ENCODE measurements around the gene TMEM63B. TPM values are rescaled to one million over a fixed set of nuclear protein-coding genes. Genes with fewer than 3 reads are reported as not detected.

Gene TMEM63B
- total RNA-seq, 1 experiment from 2014 or later: 22.6 TPM

DNA sequence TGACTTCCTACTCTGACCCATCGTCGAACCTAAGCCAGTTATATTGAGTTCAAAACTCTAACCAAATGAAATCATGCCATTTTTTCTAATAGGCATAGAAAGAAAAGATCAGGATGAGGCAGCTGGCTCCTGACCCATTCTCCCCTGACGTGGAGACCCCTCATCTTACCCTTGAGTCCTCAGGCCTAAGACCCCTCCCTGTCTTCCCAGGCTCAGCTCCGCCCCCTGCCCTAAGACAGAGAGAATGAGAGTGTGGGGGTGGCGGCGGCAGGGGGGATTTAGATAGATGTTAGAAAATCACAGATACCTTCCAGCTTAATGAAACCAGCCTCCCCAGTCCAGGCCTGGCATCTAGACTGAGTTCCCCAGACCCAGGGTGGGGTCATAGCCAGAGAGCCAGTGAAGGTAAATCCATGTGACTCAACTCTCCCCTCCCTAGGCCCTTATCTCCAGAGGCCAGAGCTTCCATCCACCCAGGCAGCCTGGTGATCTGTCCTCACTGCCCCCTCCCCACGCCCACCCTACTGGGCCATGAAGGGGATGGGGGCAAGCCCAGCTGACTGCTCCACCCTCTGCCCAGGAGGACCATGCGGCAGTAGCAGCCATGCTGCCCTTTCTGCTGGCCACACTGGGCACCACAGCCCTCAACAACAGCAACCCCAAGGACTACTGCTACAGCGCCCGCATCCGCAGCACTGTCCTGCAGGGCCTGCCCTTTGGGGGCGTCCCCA, 6.8 kb downstream of the TMEM63B start:
- CTCF ChIA-PET: interaction anchor here (0.5 to 2.7 kb wide), 7 partner anchors 17 to 102 kb away, joined by 3 to 9 read pairs (median 4); no protein-coding TSS in a partner anchor
- Mint-ChIP-seq H3K27me3 (ENCODE audit: insufficient read depth, unreplicated experiment) (no peaks in the 10 kb centered on the region), H3K9me3 (ENCODE audit: unreplicated experiment) (no peaks in the 10 kb centered on the region), H3K27ac (ENCODE audit: low read depth, unreplicated experiment) (no peak overlapping the region), H3K4me3 (ENCODE audit: unreplicated experiment) (no peak overlapping the region), H3K36me3 (ENCODE audit: insufficient read depth, unreplicated experiment) (peaks cover 16% of the 10 kb centered on the region), H3K4me1 (ENCODE audit: insufficient read depth, unreplicated experiment) (peaks cover 22% of the 10 kb centered on the region)
- BruUV-seq (replicated peaks): no TSS peak
- POLR2A ChIA-PET: interaction anchor here (1.3 kb wide), 1 partner anchor 66 kb away, joined by 4 read pairs; no protein-coding TSS in a partner anchor
- intact Hi-C loops (cut with micrococcal nuclease): no loop called here
- no peak for DNase-seq (ENCODE audit: unreplicated experiment)
- TF ChIP-seq, protein P1, sequence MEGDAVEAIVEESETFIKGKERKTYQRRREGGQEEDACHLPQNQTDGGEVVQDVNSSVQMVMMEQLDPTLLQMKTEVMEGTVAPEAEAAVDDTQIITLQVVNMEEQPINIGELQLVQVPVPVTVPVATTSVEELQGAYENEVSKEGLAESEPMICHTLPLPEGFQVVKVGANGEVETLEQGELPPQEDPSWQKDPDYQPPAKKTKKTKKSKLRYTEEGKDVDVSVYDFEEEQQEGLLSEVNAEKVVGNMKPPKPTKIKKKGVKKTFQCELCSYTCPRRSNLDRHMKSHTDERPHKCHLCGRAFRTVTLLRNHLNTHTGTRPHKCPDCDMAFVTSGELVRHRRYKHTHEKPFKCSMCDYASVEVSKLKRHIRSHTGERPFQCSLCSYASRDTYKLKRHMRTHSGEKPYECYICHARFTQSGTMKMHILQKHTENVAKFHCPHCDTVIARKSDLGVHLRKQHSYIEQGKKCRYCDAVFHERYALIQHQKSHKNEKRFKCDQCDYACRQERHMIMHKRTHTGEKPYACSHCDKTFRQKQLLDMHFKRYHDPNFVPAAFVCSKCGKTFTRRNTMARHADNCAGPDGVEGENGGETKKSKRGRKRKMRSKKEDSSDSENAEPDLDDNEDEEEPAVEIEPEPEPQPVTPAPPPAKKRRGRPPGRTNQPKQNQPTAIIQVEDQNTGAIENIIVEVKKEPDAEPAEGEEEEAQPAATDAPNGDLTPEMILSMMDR (IDR thresholded peaks at IDR 0.05; ENCODE audit: unreplicated experiment): no peak

DNA sequence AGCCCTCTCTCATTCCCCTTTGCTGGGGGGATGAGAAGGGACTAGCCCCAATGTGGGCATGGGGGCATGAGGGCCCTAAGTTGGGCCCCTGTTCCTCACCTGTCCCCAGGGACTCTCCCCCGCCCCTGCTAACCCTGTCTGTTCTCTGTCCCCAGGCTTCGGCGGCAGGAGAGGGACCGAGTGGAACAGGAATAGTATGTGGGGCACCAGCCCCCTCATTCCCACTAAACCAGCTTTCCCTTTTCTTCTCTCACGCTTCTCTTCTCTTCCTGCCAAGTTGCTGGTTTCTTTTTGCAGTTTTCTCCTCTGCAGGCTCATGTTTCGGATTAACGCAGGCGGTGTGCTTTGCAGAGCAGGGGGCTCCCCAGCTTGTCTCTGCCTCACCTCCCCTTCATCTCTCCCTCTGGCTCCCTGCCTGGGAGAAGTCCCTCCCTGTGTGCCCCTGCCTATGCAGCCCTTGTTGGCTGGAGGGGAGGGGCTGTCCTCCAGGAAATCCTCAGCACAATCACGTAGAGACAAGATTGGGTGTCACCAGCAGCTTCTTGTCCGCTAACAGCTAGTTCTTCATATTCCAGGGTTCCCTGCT, 7.9 kb downstream of the TMEM63B start:
- Mint-ChIP-seq H3K9me3 (ENCODE audit: unreplicated experiment) (no peaks in the 10 kb centered on the region), H3K27me3 (ENCODE audit: insufficient read depth, unreplicated experiment) (no peaks in the 10 kb centered on the region), H3K36me3 (ENCODE audit: insufficient read depth, unreplicated experiment) (peaks cover 16% of the 10 kb centered on the region), H3K4me3 (ENCODE audit: unreplicated experiment) (no peak overlapping the region), H3K27ac (ENCODE audit: low read depth, unreplicated experiment) (no peak overlapping the region), H3K4me1 (ENCODE audit: insufficient read depth, unreplicated experiment) (peaks cover 22% of the 10 kb centered on the region)
- TF ChIP-seq, protein P1 (IDR thresholded peaks at IDR 0.05; ENCODE audit: unreplicated experiment): no peak
- POLR2A ChIA-PET: no interaction called here
- CTCF ChIA-PET: interaction anchor here (0.6 kb wide), 1 partner anchor 211 kb away, joined by 3 read pairs; no protein-coding TSS in a partner anchor
- intact Hi-C loops (cut with micrococcal nuclease): no loop called here
- no peak for DNase-seq (ENCODE audit: unreplicated experiment)
- no TSS peak for BruUV-seq (replicated peaks)

DNA sequence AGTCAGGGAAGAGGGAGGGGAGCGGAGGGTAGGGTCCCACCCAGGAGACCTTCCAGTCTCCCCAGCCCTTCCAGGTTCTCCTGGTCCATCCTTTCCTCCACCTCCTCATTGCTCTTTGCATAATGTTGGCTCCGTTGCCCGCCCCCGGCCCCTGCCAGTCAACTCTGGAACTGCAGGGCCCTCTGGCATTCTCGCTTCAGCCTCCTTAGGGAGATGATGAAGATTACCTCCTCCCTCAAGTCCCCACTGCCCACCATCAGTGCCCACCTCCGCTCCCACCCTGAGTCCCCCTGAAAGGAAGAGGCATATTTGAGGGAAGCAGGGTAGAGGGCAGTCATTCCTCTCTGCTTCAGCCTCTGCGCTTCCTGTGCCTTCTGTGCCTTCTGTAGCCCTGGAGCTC, 8.5 kb downstream of the TMEM63B start:
- POLR2A ChIA-PET: interaction anchor here (0.6 kb wide), 1 partner anchor 10 kb away, joined by 3 read pairs; no protein-coding TSS in a partner anchor
- no peaks in the 10 kb centered on the region for H3K27me3 Mint-ChIP-seq (ENCODE audit: insufficient read depth, unreplicated experiment)
- H3K9me3 Mint-ChIP-seq (ENCODE audit: unreplicated experiment): no peaks in the 10 kb centered on the region
- TF ChIP-seq, protein P1 (IDR thresholded peaks at IDR 0.05; ENCODE audit: unreplicated experiment): no peak
- no peak for DNase-seq (ENCODE audit: unreplicated experiment)
- intact Hi-C loops (cut with micrococcal nuclease): no loop called here
- H3K4me3 Mint-ChIP-seq (ENCODE audit: unreplicated experiment): no peak overlapping the region
- CTCF ChIA-PET: no interaction called here
- H3K27ac Mint-ChIP-seq (ENCODE audit: low read depth, unreplicated experiment): no peak overlapping the region
- BruUV-seq (replicated peaks): no TSS peak
- H3K36me3 Mint-ChIP-seq (ENCODE audit: insufficient read depth, unreplicated experiment): peaks cover 16% of the 10 kb centered on the region
- H3K4me1 Mint-ChIP-seq (ENCODE audit: insufficient read depth, unreplicated experiment): peaks cover 22% of the 10 kb centered on the region

DNA sequence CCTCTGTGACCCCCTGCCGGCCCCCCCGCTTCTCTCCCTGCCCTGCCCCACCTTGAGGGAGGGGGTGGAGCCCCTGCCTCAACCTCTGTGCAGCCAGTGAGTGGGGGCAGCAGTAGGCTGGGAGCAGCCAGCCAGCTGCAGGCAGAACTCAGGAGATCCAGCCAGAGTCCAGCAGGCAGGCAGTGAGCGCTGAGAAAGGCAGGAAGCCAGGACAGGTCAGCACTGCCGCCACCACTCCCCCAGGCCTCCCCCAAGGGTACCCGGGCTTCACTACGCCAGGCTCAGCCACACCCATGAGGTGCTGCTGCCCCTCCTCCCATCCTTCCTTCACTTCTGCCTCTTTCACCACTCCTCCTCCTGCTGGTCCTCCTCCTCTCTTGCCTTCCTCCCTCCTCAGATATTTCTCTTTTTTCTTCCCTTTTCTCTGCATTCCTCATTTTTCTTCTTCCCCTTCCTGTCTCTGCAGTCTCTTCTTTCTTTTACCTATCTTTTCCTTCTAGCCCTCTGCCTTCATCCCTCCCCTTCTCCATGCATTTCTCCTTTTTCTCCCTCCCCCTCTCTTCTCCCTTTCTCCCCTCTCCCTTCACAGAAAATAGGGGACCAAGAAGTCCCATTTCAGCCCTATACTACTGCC, 11.5 kb downstream of the TMEM63B start:
- POLR2A ChIA-PET: interaction anchor here (0.7 kb wide), 1 partner anchor 222 kb away, joined by 5 read pairs; no protein-coding TSS in a partner anchor
- TF ChIP-seq, protein P1 (IDR thresholded peaks at IDR 0.05; ENCODE audit: unreplicated experiment): no peak
- CTCF ChIA-PET: interaction anchor here (0.5 to 1.0 kb wide), 5 partner anchors 24 to 902 kb away, joined by 3 to 10 read pairs (median 4); no protein-coding TSS in a partner anchor

More for the DNA sequence above, 11.5 kb downstream of the TMEM63B start:
- peaks cover 3% of the 10 kb centered on the region for H3K4me1 Mint-ChIP-seq (ENCODE audit: insufficient read depth, unreplicated experiment)
- H3K27ac Mint-ChIP-seq (ENCODE audit: low read depth, unreplicated experiment): no peak overlapping the region
- DNase-seq (ENCODE audit: unreplicated experiment): no peak
- peaks cover 20% of the 10 kb centered on the region for H3K36me3 Mint-ChIP-seq (ENCODE audit: insufficient read depth, unreplicated experiment)
- H3K9me3 Mint-ChIP-seq (ENCODE audit: unreplicated experiment): no peaks in the 10 kb centered on the region
- BruUV-seq (replicated peaks): no TSS peak
- H3K4me3 Mint-ChIP-seq (ENCODE audit: unreplicated experiment): no peak overlapping the region
- H3K27me3 Mint-ChIP-seq (ENCODE audit: insufficient read depth, unreplicated experiment): no peaks in the 10 kb centered on the region
- intact Hi-C loops (cut with micrococcal nuclease): no loop called here

Measured in MCF 10A (cell line).